WERI-Rb-1 (cell line): ENCODE results near the gene ATG16L1.
A peak's percentile ranks its signal among the peaks of the same experiment; 100 is the strongest.

Source experiments
- DNase-seq: peaks from one replicate; pipeline ENCODE4 v3.0.0-alpha.2; 2020
- H3K27ac ChIP-seq: fragments of 250-450 bp; sonication (Bioruptor Pico); 2 replicates; pipeline ENCODE4 v1.5.1; 2020; ENCODE audit warnings: mild to moderate bottlenecking, moderate library complexity
- H3K27me3 ChIP-seq: fragments of 250-450 bp; sonication (Bioruptor Pico); 2 replicates; pipeline ENCODE4 v1.5.1; 2021; ENCODE audit warnings: mild to moderate bottlenecking, low read depth, moderate library complexity; ENCODE audit not compliant: insufficient read depth, severe bottlenecking
- H3K36me3 ChIP-seq: fragments of 250-450 bp; sonication (Bioruptor Pico); 2 replicates; pipeline ENCODE4 v1.5.1; 2020; ENCODE audit warnings: mild to moderate bottlenecking, moderate library complexity
- H3K4me3 ChIP-seq: 2 replicates; pipeline ENCODE4 v1.5.1; 2011; ENCODE audit warnings: low read depth, mild to moderate bottlenecking, control low read depth, low read length
- H3K9me3 ChIP-seq: fragments of 250-450 bp; sonication (Bioruptor Pico); 2 replicates; pipeline ENCODE4 v1.5.1; 2021; ENCODE audit warnings: mild to moderate bottlenecking, moderate library complexity; ENCODE audit not compliant: severe bottlenecking
- CTCF ChIP-seq: IDR thresholded peaks from 2 replicates; pipeline ENCODE4 v1.5.1; 2011; ENCODE audit warnings: low read depth, mild to moderate bottlenecking, control low read depth, inconsistent platforms, low read length

ATG16L1 gene

GRCh38 chr2:233247116-233247515 is 4.4 kb upstream of the ATG16L1 start:
- Histone ChIP-seq H3K27ac (no peak overlapping the region), H3K27me3 (no peaks in the 10 kb centered on the region), H3K36me3 (no peaks in the 10 kb centered on the region), H3K9me3 (no peaks in the 10 kb centered on the region), H3K4me3 (no peak overlapping the region)
- no peak for TF ChIP-seq CTCF
- DNase-seq, result no peak

GRCh38 chr2:233247744-233248143 is 3.7 kb upstream of the ATG16L1 start:
- H3K27ac ChIP-seq, result no peak overlapping the region
- H3K36me3 ChIP-seq, result no peaks in the 10 kb centered on the region
- H3K27me3 ChIP-seq, result no peaks in the 10 kb centered on the region
- no peak for TF ChIP-seq CTCF
- DNase-seq, result no peak
- H3K4me3 ChIP-seq, result no peak overlapping the region
- H3K9me3 ChIP-seq, result no peaks in the 10 kb centered on the region

- peaks cover 7% of the 10 kb centered on the region; the same call in 1 of the 2 replicates for H3K36me3 ChIP-seq
- no peak overlapping the region for H3K27ac ChIP-seq
- no peak for TF ChIP-seq CTCF
- DNase-seq, result no peak
- H3K4me3 ChIP-seq, result no peak overlapping the region
- no peaks in the 10 kb centered on the region for H3K27me3 ChIP-seq
- H3K9me3 ChIP-seq, result no peaks in the 10 kb centered on the region
Measured at GRCh38 chr2:233248999-233249398, 2.5 kb upstream of the ATG16L1 start.

- no peak for DNase-seq
- no peak for TF ChIP-seq CTCF
- peaks cover 13% of the 10 kb centered on the region; the same call in 1 of the 2 replicates for H3K36me3 ChIP-seq
- no peaks in the 10 kb centered on the region for H3K27me3 ChIP-seq
- H3K4me3 ChIP-seq, result no peak overlapping the region
- no peak overlapping the region for H3K27ac ChIP-seq
- no peaks in the 10 kb centered on the region for H3K9me3 ChIP-seq
Measured at GRCh38 chr2:233250568-233250967, 905 bp upstream of the ATG16L1 start.

- TF ChIP-seq CTCF, result no peak
- Histone ChIP-seq H3K4me3 (no peak overlapping the region), H3K36me3 (peaks cover 17% of the 10 kb centered on the region; the same call in 1 of the 2 replicates), H3K9me3 (no peaks in the 10 kb centered on the region), H3K27ac (no peak overlapping the region), H3K27me3 (no peaks in the 10 kb centered on the region)
- no peak for DNase-seq
Measured at GRCh38 chr2:233250985-233251305, 528 bp upstream of the ATG16L1 start.

GRCh38 chr2:233252227-233252626 is 754 bp downstream of the ATG16L1 start:
- DNase-seq, result peak; percentile 42
- H3K4me3 ChIP-seq, result peak overlapping the region; percentile 94
- peak overlapping the region; percentile 68; the same call in 1 of the 2 replicates for H3K27ac ChIP-seq
- TF ChIP-seq CTCF, result no peak
- H3K27me3 ChIP-seq, result no peaks in the 10 kb centered on the region
- H3K9me3 ChIP-seq, result no peaks in the 10 kb centered on the region
- peaks cover 27% of the 10 kb centered on the region for H3K36me3 ChIP-seq
